GM21576 (cell line): ENCODE data around the gene MLPH.

Source experiments
- ATAC-seq: cut with Tn5 transposase; IDR thresholded peaks from one replicate; pipeline ENCODE4 v1.9.1; 2021; ENCODE audit warnings: mild to moderate bottlenecking, moderate library complexity; ENCODE audit not compliant: unreplicated experiment

Gene MLPH

DNA sequence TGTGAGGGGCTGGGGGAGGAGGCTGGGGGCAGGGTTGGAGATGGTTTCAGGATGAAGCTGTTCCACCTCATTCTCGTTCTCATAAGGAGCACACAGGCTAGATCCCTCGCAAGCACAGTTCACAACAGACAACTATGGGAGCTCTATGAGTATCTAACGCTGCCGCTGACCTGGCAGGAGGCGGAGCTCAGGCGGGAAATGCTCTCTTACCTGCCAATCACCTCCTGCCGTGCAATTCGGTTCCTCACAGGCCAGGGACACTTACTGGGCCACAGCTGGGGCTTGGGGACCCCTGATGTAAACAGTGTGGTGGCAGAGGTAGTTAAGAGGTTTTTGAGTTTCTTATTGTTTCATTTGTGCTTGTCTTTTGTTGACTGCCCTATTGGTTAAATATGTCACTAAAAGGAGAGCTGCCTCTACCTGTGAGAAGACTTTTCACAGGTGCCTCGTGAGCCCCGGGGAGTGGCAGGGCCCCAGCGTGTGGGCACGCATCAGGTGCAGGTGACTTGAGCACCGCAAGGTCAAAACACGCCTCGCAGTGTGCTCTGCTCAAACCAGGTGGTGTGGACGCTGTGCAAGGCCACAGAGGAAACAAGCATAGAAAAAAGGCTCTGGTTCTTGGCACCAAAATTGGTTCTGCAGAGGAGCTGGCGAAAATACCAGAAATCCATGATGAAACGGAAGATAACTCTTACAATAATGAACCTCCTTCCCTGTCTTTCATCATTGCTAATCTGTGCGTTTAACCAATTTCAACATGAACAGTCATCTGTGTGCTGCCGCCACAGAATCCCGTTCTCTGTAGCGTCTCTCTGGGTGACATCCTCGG, 10.2 kb downstream of the MLPH start:
- ATAC-seq: no peak

DNA sequence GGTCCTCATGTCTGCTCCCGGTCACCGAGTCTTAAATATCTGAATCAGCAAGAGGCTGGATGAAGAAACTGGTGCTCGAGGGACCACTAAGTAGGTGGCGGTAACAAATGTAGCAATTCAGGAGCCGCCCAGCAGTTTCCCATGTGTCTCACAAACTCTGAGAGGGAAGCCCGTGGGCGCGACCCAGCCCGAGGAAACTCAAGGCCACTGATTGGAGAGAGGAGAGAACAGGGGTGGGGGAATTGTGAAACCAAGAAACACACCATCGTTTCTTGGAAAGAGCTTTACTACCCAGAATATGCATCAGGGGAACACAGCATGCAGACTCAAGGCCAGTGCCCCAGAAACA, 10.8 kb downstream of the MLPH start:
- ATAC-seq: no peak

DNA sequence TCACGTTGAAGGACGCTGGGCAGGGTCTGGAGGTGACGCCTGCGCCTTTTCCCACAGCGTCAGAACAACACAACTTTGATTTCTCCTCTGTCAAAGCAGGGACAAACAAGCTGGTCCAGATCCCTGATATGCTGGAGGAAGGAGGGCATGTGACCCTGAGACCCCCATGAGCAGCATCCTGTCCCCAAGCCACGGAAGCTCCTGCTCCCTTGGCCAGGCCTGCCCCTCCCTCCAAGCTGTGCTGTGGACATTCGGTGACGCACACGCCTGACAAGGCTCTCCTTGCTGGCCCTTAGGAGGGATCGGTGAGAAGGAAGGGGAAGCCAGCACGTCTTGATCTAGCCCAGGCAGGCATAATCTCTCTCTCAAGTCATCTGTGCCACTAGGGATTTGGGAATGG, 11.3 kb downstream of the MLPH start:
- no peak for ATAC-seq

DNA sequence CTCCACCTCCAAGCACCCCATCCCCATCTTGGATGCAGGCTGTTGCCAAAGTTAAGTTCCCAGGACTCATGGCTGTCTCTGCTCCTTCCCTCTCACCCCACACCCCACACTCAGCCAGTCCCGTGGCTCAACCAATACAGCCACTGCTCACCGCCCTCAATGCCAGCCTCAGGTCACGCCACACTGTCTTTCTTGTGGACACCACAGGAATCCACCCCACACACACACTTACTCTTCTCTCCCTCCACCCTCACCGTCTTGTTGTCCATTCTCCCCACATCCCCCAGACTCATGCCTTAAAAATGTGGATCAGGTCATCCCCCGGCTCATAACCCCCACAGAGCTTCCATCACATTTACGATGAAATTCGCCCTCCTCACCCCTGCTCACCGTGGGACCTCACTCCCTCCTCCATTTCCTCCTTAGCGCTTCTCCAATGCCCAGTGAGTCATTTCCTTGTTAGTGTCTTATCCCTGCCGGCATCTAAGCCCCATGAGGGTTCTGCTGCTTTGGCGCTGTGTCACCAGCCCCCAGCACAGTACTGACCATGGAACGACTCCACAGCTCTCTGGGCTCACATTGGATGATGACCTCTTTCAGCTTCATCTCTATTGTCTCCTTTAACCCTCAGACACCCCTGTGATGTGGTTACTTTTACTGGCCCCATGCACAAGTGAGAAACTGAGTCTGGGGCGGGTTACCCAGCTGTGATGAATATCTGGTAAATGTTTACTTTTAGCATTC, 13.8 kb downstream of the MLPH start:
- ATAC-seq: no peak

GRCh38 chr2:237501892-237502513, 15.0 kb downstream of the MLPH start:
- no peak for ATAC-seq

DNA sequence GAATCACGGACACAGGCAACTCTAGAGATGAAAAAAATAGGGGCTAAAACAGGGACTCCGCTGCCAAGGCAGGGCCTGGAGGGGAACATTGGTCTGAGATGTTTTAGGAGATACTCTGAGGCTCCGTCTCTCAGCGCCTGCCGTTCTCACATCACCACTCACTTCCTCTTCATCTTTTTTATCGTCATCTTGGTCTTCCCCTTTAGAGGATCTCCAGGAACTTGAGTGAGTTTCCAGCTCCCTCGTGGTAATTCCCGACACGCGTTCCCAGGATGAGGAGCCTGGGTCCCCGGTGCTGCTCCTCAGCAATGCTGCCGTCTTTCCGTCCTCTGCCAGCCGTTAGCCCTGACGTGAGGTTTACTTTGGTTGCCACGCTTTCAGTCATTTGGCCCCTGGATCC, 16.1 kb downstream of the MLPH start:
- ATAC-seq: no peak

DNA sequence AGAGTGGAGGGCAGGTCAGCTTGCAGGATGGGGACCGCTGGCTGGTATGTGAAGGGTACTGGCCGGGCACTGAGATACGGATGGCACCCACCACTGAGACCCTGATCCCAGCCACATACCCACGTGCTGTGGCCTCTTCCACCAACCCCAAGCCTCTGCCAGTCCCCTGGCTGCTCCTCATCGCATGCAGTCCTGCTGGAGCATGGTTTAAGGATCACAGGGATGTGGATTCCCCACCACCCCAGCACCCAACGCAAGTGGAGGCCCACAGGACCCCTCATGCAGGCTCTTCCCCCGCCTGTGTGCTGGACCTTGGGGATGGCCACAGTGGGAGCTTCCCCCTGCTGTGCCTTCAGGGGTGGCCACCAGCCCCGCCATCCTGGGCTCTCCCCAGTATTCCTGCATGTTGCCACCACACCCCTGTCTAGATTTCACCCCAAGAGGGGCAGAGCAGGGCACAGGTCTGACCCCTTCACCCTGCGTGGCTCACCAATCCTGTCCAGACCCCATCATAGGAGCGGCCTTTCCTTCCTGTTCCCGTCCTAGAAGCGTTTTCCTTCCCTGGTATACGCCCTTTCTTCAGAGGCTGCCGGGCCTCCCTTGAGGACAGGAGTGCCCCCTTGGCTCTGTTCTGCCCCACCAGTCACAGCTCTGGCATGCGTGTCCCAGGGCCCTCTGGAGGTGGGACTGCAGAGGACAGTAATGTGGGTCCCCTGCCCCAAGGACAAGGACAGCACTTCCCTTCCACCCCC, 18.3 kb downstream of the MLPH start:
- no peak for ATAC-seq

DNA sequence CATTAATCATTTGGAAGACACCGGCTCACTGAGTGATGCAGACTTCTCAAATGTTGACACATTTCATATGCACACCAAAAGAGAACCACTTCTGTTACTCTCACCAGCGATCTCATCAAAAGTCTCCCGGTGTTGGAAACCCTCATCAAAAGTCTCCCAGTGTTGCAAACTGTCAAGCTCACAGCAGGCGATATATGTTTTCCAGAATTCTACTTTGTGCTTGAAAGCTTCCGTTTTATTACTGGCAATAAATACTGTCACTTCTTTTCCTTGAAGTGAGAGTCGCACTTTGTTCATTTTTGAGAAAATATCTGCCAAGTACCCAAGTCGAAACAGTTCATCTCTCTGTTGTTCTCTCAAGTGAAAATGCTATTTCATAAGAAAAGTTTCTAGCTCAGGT, 20.5 kb downstream of the MLPH start:
- ATAC-seq: no peak

- no peak for ATAC-seq
These were observed 21.3 kb downstream of the MLPH start for GRCh38 chr2:237508361-237508760.

GRCh38 chr2:237509151-237509550, 22.1 kb downstream of the MLPH start:
- no peak for ATAC-seq

GRCh38 chr2:237509905-237510304, 22.9 kb downstream of the MLPH start:
- no peak for ATAC-seq

DNA sequence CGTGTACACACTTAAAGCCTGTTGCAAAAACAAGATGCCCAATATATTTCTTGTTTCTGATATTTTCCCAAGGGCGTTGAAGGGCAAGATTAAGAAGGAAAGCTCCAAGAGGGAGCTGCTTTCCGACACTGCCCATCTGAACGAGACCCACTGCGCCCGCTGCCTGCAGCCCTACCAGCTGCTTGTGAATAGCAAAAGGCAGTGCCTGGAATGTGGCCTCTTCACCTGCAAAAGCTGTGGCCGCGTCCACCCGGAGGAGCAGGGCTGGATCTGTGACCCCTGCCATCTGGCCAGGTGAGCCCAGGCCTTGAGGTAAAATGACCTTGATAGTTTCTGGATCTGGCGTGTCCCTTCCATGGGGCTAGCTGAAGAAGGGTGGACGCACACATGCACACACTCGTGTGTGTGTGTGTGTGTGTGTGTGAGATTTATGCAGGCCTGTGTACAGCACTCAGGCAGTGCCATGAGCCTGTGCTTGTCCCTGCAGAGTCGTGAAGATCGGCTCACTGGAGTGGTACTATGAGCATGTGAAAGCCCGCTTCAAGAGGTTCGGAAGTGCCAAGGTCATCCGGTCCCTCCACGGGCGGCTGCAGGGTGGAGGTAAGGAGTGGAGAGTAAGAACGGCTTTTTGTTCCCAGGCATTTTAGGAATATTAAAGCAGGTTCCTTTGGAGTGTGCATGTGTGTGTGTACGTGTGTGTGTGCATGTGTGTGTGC, 23.6 kb downstream of the MLPH start:
- no peak for ATAC-seq

GRCh38 chr2:237511433-237511832, 24.4 kb downstream of the MLPH start:
- ATAC-seq: no peak

DNA sequence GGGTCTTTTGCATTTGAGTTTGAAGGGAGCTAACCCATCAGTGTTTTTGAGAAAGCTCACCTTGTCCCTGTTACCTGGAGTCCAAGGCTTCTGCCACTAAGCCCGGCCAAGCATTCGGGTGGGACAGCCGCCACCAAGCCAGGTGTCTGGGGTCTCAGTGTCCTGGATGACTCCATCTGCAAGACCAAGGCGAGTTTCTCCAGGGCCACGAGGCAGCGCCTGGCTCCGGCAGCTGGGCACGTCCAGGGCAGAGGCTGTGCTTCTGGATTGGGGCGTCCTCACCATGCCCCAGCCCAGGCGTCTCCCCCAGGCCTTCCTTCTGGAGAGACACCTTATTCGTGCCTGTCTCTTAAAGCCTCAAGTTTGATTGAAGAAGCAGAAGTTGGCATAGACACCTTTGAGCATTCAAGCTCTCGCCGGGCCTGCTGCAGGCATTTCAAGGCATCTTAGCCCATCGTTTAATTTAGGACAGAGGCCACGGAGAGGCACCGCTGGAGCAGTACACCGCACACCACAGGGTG, 24.9 kb downstream of the MLPH start:
- no peak for ATAC-seq

GRCh38 chr2:237512774-237513466, 25.9 kb downstream of the MLPH start:
- no peak for ATAC-seq

GRCh38 chr2:237513693-237514092, 26.6 kb downstream of the MLPH start:
- ATAC-seq: no peak

DNA sequence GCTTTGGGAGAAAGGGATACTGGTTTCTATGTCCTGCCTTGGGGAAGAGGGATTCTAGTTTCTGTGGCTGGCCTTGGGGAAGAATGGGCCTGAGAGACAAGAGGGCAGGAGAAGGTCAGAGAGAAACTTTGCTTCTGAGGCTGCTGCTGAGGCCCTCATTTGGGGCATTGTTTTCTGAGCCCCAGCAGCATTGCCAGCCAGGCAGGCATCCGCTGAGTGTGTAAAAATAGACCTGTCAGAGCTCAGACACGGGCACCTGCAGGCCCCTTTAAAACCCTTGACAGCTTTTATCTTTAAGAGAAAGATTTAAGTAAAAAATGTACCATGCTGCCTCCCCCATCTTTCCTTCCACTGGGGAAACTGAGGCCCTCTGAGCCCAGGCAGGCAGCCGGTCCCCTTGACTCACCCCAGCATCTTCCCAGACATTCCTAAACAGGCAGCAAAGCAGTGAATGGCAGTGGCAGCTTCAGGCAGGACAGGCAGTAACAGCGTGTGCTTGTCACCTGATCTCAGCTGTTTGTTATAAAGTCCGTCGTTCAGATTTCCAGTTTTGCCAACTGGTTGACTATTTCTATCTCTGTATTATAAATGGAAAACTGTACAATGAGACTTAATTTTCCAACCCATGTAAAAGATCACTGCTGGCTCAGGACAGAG, 27.6 kb downstream of the MLPH start:
- ATAC-seq: no peak

- ATAC-seq: no peak
These were observed 28.1 kb downstream of the MLPH start for GRCh38 chr2:237515166-237515565.

GRCh38 chr2:237515621-237516275, 28.7 kb downstream of the MLPH start:
- no peak for ATAC-seq
